GM15510 (cell line): ENCODE data around the gene SLC16A7.

ENCODE experiments used
- POLR2A ChIP-seq: IDR thresholded peaks from 3 replicates; pipeline ENCODE4 v1.6.1; 2011; ENCODE audit warnings: borderline replicate concordance; ENCODE audit not compliant: insufficient read length; ENCODE audit errors: extremely low read depth

SLC16A7 gene

DNA sequence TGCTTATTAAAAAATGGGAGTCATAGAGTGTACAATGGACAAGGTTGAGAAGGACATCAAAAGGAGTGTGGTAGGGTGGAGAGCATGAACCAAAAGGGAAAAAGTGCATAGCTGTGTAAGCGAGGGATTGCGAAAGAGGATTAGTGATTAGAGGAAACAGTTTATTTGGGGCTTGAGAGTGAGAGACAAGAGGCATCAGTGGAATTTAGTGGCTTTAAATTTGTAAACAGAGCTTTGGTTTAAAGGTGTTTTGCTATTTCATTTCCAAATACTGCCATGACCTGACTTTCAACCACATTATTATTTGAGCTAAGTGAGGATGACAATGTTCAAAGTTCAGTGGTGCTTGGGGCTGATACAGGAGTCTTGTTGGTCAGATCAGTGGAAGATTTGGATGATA lies 53.4 kb downstream of the SLC16A7 start:
- TF ChIP-seq POLR2A = no peak

- TF ChIP-seq POLR2A = no peak
These were observed 54.9 kb downstream of the SLC16A7 start for GRCh38 chr12:59650588-59651228.

DNA sequence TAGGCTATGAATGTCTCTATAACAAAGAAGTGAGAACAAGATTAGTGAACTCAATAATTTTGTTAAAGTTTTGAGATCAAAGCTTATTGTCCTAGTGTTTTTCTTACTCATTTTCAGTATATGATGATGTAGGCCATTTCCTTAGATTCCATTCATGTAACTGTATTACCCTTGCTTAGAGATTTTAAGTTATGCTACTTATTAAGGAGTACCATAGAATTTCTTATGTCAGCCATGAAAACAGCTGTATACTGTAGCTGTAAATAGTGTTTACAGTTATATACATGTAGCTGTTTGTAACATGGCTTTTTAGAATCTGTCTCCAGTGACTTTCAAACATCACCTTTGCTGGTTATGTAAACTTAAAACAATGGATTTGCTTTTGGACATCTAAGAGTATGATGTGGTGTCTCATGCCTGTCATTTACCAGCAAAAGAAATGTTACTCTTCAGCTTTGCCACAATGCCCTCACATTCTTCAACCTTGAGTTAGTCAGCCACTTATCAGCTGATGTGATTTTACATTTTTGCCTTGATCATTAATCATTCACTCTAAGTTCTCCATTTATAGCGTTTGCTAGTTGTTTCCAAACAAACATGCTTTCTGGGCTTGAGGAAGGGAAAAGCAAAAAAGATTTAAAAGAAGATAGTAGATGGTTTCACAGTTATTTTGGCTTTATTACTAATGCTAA lies 55.5 kb downstream of the SLC16A7 start:
- no peak for TF ChIP-seq POLR2A

- TF ChIP-seq POLR2A = no peak
These were observed 56.3 kb downstream of the SLC16A7 start for GRCh38 chr12:59652130-59652529.

- no peak for TF ChIP-seq POLR2A
These were observed 58.2 kb downstream of the SLC16A7 start for GRCh38 chr12:59654061-59654460.

GRCh38 chr12:59657266-59657665 lies 61.4 kb downstream of the SLC16A7 start:
- no peak for TF ChIP-seq POLR2A

GRCh38 chr12:59657711-59658110 lies 61.9 kb downstream of the SLC16A7 start:
- no peak for TF ChIP-seq POLR2A

GRCh38 chr12:59660148-59660547 lies 64.3 kb downstream of the SLC16A7 start:
- TF ChIP-seq POLR2A = no peak

DNA sequence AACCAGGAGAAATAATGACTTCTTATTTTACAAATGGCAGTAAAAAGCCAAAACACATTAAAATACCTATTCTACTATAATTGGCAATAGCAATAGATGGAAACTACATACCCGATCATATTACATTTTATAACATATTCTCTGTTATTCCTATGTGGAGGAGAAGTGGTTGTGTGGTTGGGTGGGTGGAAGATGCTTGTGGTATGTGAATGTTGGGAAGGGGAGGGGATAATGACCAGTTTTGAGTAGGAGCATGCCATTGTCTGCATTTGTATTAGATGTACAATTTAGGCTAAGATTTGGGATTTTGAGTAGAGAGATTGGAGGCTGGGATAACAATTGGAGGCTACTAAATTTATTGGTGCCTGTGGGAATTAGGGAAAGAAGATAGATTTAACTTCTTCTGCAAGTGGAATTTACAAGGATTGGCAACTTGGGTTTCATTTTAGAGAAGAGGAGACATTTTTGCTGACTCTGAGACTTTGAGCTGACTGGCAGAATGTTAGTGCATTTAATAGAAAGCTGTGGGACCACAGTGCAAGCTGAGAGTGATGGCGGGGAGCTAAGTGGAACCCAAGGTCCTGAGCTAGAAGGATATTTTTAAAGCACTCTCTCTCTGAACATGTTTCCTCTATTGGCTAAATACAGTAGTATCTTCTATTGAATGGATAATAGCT lies 65.2 kb downstream of the SLC16A7 start:
- no peak for TF ChIP-seq POLR2A

DNA sequence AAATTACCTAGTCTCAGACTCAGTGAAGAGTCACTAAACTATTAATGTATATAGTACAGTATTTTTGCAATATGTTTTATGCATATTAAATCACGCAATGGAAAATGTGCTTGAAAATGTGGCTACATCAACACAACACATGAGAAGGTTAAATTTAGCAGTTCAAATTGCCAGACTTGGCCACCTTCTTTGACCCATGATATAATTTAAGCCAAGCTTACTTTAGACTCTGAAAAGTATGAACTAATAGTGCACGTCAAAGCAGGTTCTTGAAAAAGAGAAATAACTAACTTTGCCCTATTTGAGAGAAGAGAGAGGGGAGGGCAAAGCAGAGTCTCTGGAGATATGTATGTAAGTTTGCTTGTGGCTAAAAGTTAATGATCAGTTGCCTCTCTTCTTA lies 68.7 kb downstream of the SLC16A7 start:
- TF ChIP-seq POLR2A = no peak

DNA sequence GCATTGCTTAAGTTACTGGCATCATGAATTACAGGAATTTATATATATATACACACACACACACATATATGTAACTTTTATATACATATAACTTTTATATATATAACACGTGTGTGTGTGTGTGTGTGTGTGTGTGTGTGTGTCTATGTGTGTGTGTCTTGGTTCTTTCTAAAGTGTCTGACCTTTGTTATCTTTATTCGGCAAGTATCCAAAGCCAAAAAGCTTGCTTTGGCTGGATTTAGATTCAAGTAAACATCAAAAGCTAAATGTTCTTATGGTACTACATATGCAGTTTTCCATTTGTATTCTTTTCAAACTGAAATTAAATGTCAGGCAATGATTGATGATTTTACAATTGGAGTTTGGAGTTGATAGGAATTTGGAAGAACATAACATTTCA lies 69.9 kb downstream of the SLC16A7 start:
- no peak for TF ChIP-seq POLR2A

- TF ChIP-seq POLR2A = no peak
These were observed 72.8 kb downstream of the SLC16A7 start for GRCh38 chr12:59668674-59669073.

DNA sequence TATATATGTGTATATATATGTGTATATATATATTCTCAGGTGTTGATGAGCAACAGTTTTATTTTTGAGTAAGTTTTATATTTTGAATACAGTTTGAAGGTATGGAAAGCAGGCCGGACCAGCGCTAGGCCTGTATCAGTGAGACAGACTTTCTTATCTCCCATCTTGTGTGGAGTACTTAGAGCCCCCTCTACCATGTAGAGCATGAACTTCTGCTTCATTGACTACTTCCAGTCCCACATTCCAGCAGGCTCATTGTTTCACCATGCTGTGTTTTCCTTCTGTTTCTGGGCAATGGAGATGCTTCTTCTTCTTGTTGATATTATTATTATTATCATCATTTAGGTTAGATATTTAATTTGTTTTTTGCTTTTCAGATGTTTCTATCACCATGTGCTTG lies 76.4 kb downstream of the SLC16A7 start:
- TF ChIP-seq POLR2A = no peak

DNA sequence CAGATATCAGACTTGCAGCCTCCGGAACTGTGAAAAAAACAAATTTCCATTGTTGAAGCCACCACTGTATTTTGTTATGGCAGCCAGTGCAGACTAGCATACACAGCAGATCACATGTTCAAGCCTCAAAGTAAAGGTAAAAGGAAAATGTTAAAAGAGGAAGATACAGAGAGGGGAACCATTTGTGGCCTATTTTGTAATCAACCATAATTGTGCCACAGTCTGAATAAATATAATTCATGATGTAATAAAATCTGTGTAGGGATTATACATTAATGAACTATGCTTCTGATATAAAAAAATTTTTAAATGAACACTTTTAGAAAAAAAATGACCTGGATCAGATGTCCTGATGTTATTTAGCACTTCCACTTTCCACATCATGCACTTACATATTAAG lies 79.6 kb downstream of the SLC16A7 start:
- TF ChIP-seq POLR2A = no peak

DNA sequence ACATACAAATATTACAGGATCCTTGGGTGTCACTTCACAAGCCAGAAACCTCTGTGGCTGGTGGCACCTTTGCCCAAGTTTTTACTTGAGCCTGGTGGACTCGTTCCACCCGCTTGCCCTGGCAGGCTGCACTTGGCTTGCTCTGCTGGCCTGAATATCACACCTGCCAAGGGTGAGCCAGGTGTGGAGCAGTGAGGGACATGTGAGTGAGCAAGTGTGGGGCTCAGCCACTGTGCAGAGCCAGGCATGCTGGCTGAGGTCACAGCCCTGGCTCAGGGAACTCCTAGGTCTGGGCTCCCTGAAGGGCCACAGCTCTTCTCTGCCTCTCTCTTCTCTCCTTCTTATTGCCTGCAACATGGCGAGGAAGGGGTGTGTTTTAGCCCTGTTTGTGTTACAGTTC lies 82.0 kb downstream of the SLC16A7 start:
- no peak for TF ChIP-seq POLR2A
